ENCODE results near the gene SPRED2.
"Not testable (repeated sequence)": the region's sequence is repeated elsewhere in the genome, so short reads cannot be mapped to it uniquely, and the experiment has no call there.

The SPRED2 gene

GRCh38 chr2:65334714-65335113, 97.7 kb downstream of the SPRED2 start:
- DNase-seq: no peak

- no peak for DNase-seq
Measured at GRCh38 chr2:65331336-65332025, 100.9 kb downstream of the SPRED2 start.

- no peak for DNase-seq
Measured at GRCh38 chr2:65329525-65329924, 102.9 kb downstream of the SPRED2 start.

- DNase-seq: no peak
Measured at GRCh38 chr2:65326276-65326675, 106.1 kb downstream of the SPRED2 start.

GRCh38 chr2:65325066-65325465, 107.3 kb downstream of the SPRED2 start:
- DNase-seq: no peak

- DNase-seq: no peak
Measured at GRCh38 chr2:65320946-65321345, 111.5 kb downstream of the SPRED2 start.

GRCh38 chr2:65320042-65320725, 112.2 kb downstream of the SPRED2 start:
- DNase-seq: no peak

- no peak for DNase-seq
Measured at GRCh38 chr2:65319674-65320041, 112.7 kb downstream of the SPRED2 start.

GRCh38 chr2:65319072-65319673, 113.2 kb downstream of the SPRED2 start:
- no peak for DNase-seq

GRCh38 chr2:65317841-65318240, 114.6 kb downstream of the SPRED2 start:
- DNase-seq: no peak

- not testable (repeated sequence) for DNase-seq
Measured at GRCh38 chr2:65317351-65317750, 115.0 kb downstream of the SPRED2 start.

- DNase-seq: no peak
Measured at GRCh38 chr2:65316072-65316471, 116.3 kb downstream of the SPRED2 start.

- DNase-seq: no peak
Measured at GRCh38 chr2:65314801-65315441, 117.5 kb downstream of the SPRED2 start.

- no peak for DNase-seq
Measured at GRCh38 chr2:65313954-65314256, 118.5 kb downstream of the SPRED2 start.

GRCh38 chr2:65313126-65313953, 119.1 kb downstream of the SPRED2 start:
- no peak for DNase-seq

GRCh38 chr2:65311596-65311995, 120.8 kb downstream of the SPRED2 start:
- DNase-seq: no peak

GRCh38 chr2:65311049-65311448, 121.3 kb downstream of the SPRED2 start:
- DNase-seq: no peak

- DNase-seq: no peak
Measured at GRCh38 chr2:65309699-65310098, 122.7 kb downstream of the SPRED2 start.

- no peak for DNase-seq
Measured at GRCh38 chr2:65305934-65306333, 126.5 kb downstream of the SPRED2 start.

- no peak for DNase-seq
Measured at GRCh38 chr2:65300761-65301711, 131.4 kb downstream of the SPRED2 start.

- no peak for DNase-seq
Measured at GRCh38 chr2:65300134-65300760, 132.2 kb downstream of the SPRED2 start.
